Left ventricle myocardium superior (tissue), 1 donor: ENCODE data around the gene NCBP3. TPM values are rescaled to one million over a fixed set of nuclear protein-coding genes. Genes with fewer than 3 reads are reported as not detected.

Source experiments
- ATAC-seq: fragments of 200-7000 bp; cut with Tn5 transposase; one replicate; pipeline ENCODE4 v1.9.1; 2020; ENCODE audit warnings: mild to moderate bottlenecking, moderate library complexity
- DNase-seq: peaks from one replicate; pipeline ENCODE4 v3.0.0-alpha.2; 2020
- intact Hi-C: fragments of 100-400 bp; cut with micrococcal nuclease; formaldehyde crosslinking; loops from one replicate; pipeline ENCODE4 v1.11.0; 2022
- total RNA-seq: library from RNA; stranded (reverse); fragmentation: NEBNext Ultra II Directional; extraction: Animal tissue kit (Norgen Biotek cat#: 25700); gene quantifications from one replicate; pipeline ENCODE4 v1.2.1, GENCODE V29; 2021
- donor health status: DM: no; HTN: yes; CAD: no; lungs with severe emphysema.

The NCBP3 gene
- total RNA-seq, 1 donor from 2014 or later, result 17.8 TPM

GRCh38 chr17:3884188-3884587, 38.1 kb upstream of the NCBP3 start:
- intact Hi-C loops, result no loop called here
- DNase-seq, result no peak
- ATAC-seq, result no peak

- intact Hi-C loops, result no loop called here
- DNase-seq (no peak), ATAC-seq (no peak)
Observed at GRCh38 chr17:3882276-3882675, 36.2 kb upstream of the NCBP3 start.

GRCh38 chr17:3880983-3881382, 34.9 kb upstream of the NCBP3 start:
- no peak for ATAC-seq
- DNase-seq, result no peak
- intact Hi-C loops, result no loop called here

DNA sequence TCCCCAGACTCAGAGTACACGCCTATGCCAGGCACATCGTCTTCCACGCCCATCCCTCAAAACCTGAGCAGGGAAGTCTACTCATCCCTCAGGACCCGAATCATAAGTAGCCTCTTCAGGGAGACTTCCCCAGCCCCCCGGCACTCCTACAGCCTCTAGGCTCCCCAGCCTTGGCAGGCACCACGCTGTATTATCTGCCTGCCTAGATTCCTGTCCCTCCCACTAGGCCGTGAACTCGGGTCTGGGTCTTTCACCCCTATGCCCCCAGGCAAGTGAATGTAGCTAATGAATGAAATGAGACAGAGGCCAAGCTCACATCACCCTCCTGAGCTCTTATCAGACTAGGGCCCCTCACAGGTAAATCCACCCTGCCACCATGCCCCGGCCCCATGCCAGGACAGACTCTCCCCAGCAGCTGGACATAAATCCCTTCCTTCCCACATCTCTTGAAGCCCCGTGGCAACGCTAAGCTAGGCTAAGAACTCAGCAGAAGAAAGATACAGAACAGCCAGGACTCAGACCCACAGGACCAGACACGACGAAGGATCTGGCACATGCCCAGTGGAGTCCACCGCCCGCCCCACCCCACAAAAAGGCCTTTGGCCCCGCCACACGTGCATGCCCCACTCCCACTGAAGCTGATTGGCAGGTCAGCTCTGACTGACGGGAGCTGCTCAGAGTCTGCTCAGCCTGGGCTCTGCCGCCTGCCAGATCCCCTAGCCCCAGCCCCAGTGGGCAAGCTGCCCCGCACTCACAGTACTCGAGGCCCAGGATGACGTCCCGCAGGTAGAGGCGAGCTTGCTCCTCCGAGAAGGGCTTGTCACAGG, 33.8 kb upstream of the NCBP3 start:
- ATAC-seq (peak; percentile 51), DNase-seq (no peak)
- intact Hi-C loops, result loop anchor here (10.0 kb wide), 1 partner anchor 115 kb away; no protein-coding TSS in a partner anchor

GRCh38 chr17:3879186-3879585, 33.1 kb upstream of the NCBP3 start:
- intact Hi-C loops, result loop anchor here (10.0 kb wide), 1 partner anchor 116 kb away; no protein-coding TSS in a partner anchor
- peak; percentile 59 for DNase-seq
- peak; percentile 79 for ATAC-seq

- peak; percentile 46 for ATAC-seq
- intact Hi-C loops, result loop anchor here (10.0 kb wide), 1 partner anchor 118 kb away; no protein-coding TSS in a partner anchor
- no peak for DNase-seq
Observed at GRCh38 chr17:3877220-3877619, 31.2 kb upstream of the NCBP3 start.

DNA sequence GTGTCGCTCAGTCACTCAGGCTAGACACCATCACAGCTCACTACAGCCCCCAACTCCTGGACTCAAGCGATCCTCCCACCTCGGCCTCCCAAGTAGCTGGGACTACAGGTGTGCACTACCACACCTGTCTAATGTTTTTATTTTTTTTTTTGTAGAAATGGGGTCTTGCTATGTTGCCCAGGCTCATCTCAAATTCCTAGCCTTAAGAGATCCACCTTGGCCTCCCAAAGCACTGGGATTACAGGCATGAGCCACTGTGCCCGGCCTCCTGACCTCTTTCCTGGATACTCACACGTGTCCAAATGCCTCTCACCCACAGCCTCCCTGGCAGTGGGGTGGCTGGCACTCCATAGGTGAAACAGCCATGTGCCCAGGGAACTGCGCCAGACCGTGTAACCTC, 29.3 kb upstream of the NCBP3 start:
- intact Hi-C loops, result loop anchor here (10.0 kb wide), 1 partner anchor 119 kb away; no protein-coding TSS in a partner anchor
- DNase-seq, result no peak

DNA sequence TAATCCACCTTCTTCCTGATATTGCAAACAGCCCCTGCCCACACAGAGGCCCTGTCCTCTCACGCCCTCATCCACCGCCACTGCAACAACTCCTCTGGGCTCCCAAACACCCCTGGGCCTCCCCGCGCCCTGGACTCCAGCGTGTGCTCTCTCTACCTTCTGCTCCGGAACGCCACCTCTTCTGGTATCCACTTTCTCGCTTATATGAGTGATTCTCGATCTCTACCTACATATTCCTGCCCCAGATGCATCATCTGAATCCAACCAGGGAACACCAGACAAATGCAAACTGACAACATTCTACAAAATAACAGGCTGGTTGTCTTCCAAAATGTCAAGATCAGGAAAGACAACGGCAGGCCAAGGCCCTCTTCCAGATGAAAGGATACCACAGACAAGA, 27.8 kb upstream of the NCBP3 start:
- DNase-seq (no peak), ATAC-seq (no peak)
- intact Hi-C loops, result loop anchor here (10.0 kb wide), 1 partner anchor 121 kb away; no protein-coding TSS in a partner anchor

More for the DNA sequence above, 29.3 kb upstream of the NCBP3 start:
- no peak for ATAC-seq

DNA sequence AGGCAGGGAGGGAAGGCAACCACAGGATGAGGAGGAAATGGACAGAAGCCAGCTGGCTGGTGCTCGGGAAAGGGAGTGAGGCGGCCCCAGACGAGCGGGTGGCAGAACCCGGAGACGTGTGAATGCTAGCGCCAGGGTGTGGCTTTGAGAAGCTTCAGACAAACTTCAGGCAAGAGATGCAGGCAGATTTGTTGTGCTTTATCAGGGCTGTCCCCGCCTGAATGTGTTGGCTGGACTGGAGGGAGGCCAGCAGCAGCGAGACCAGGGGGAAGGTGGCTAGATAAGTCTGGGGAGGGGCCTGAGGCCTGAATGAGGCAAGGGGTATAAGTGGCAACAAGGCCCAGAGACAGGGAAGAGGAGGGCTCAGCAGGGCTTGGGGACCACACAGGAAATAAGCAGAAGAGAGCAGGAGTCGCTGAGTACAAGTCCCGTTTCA, 24.8 kb upstream of the NCBP3 start:
- intact Hi-C loops, result loop anchor here (10.0 kb wide), 1 partner anchor 124 kb away; no protein-coding TSS in a partner anchor
- DNase-seq (peak; percentile 45), ATAC-seq (peak; percentile 69)

GRCh38 chr17:3867606-3868005, 21.6 kb upstream of the NCBP3 start:
- no peak for ATAC-seq
- DNase-seq, result no peak
- intact Hi-C loops, result no loop called here

DNA sequence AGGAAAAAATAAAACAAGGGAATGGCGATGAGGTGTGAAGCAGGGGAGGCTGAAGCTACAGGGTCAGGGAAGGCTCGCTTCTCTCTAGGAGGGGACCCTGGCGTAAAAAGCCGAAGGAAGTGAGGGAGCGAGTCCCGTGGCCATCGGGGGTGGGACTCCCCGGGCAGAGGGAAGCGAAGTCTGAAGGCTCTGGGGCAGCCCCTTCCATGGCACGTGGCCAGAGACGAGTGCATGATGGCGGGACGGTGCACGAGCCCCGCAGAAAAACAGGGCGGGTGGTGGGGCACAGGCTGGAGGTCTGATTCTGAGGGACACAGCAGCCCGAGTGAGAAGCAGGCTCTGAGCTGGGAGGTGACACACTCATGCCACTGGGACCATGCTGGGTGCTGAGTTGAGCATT, 21.1 kb upstream of the NCBP3 start:
- intact Hi-C loops, result no loop called here
- ATAC-seq (no peak), DNase-seq (no peak)

DNA sequence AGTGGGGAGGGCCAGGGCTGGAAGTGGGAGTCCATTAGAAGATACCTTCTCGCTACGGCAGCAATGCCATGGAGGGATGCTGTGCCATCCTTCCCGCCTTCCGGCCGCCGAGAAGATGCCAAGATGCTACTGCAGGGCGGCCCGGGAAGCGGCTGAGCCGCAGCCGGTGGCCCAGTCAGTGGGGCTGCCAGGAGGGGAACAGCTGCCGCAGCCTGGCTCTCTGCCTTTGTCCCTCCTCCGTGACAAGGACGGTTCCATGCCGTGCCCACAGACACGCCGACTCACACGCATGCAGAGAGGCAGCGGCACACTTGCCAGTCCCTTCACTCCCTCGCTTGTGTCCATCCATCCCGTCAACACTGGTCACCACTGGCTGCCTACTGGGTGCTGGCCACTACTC, 20.2 kb upstream of the NCBP3 start:
- ATAC-seq, result no peak
- intact Hi-C loops, result no loop called here
- DNase-seq, result no peak

DNA sequence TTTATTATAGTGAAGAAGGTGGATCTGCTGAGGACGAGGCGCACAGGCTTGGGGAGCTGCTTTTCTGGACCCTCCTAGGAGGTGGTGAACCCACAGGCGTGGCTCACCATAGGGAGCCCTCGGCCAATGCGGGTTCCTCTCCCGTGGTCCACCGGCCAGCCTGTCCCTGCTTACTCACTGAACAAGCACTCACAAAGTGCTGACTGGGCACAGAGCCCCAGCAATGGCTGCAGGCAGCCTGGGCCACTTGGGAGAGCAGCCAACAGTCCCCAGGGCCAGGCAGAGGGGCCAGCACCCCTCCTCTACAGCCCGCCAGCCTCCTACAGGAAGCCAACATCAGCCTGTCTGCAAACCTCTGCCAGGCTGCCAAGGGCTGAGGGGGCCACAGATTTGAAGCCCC, 19.1 kb upstream of the NCBP3 start:
- intact Hi-C loops, result no loop called here
- ATAC-seq, result peak; percentile 68
- DNase-seq, result peak; percentile 50

DNA sequence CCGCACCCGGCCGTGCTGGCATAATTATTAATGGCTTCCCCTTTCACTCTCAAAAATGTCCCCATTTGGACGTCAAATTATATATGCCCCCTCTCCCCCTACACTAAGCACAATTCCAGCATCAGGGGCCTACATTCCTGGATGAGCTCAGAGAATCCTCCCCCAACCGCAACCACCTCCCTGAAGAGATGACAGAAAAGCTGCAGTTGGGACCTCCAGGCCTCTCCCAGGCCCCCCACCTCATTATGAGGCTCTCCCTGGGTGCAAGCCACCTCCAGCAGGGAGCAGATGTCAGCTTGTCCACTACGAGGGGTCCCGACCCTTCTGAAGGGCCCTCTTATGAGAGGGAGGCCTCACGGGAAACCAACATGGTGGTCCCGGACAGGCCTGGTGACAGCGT, 18.5 kb upstream of the NCBP3 start:
- DNase-seq (no peak), ATAC-seq (no peak)
- intact Hi-C loops, result no loop called here

GRCh38 chr17:3861761-3862681, 16.0 kb upstream of the NCBP3 start:
- DNase-seq (no peak), ATAC-seq (no peak)
- intact Hi-C loops, result no loop called here

DNA sequence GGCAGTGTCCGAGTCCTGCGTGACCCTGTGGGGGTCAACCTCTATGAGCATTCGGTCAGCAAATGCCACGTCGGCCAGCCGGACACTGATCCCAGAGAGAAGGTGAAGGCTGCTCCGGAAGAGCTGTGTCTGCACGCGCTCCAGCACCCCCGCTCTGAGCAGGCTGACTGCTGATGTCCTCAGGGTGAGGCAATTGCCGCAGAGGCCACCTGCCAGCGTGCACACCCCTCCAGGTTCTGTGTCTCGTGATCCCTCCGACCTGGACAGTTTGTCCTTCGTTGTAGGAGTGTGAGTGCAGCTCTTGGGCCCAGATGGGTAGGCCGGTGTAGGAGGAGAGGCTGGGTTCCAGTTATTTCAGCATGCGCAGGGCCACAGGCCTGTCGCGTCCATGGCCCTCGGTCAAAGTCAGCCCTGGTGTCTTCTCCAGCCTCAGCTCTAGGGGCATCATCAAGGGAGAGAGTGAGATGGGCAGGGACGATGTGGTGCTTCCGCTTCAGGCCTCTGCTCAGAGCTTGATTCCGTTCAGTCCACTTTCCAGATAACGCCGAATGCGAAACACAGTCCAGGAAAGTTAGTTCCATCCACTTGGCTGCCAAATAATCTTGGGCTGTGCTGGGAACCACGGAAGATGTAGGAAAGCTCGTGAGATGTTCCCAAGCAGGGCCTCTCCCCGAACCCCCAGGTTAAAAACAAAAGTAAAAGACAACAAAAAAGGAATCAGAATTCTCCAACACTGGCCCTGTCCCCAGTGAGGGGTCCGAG, 15.1 kb upstream of the NCBP3 start:
- intact Hi-C loops, result no loop called here

GRCh38 chr17:3859940-3860339, 13.9 kb upstream of the NCBP3 start:
- intact Hi-C loops, result no loop called here
- DNase-seq (no peak), ATAC-seq (no peak)

More for the DNA sequence above, 15.1 kb upstream of the NCBP3 start:
- DNase-seq, result no peak
- no peak for ATAC-seq

DNA sequence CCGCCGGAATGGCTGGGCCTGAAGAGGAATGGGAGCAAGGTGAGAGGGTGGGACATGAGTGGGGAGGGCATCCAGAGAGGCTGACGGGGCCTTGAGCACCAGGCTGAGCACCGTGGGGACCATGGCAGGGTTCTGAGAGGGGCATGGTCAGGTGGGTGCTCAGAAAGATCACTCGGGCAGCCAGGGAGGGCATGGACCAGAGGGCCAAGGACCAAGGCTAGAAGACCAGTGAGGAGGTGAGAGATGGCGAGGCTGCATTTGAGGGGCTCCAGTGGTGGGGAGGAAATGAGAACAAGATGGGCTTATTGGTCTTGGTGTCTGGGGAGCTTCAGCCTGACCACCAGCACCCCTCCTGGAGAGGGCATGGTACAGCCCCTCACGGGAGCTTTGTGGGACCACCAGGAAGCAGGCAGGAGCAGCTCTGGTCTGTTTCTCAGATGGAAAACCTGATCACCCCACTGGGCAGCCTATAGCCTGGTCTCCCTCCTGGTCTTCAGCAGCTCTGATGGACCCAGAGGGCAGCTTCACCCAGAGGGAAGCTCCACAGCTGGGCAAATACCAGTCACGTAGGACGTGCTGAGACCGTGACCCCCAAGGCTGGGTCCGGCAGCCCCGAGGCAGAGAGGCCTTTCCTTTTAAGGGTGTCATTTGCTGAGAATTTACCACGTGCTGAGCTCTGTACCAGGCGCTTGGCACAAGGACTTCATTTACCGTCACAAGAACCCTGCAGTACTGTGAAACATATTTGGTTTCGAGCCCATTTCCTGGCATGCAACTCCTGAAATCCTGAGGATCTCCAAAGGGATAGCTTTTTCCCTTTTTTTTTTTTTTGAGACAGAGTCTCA, 11.4 kb upstream of the NCBP3 start:
- intact Hi-C loops, result no loop called here
- ATAC-seq, result no peak
- no peak for DNase-seq
